Midbrain (tissue), 1 donor: ENCODE data around the gene PTPN11.
"Not testable (repeated sequence)": the region's sequence is repeated elsewhere in the genome, so short reads cannot be mapped to it uniquely, and the experiment has no call there.

ENCODE experiments used
- DNase-seq: peaks from one replicate; lab custom pipeline; 2025; lab: John Stamatoyannopoulos, UW

The PTPN11 gene

GRCh38 chr12:112418608-112419296 is at the start of gene PTPN11:
Gene PTPN11 (plus strand): TSS chr12:112418947. CDS start chr12:112419112, 165 bp downstream.
- peak; percentile 91 for DNase-seq

GRCh38 chr12:112370199-112370598 is 48.5 kb upstream of the PTPN11 start:
- no peak for DNase-seq

GRCh38 chr12:112370868-112371510 is 47.8 kb upstream of the PTPN11 start:
- no peak for DNase-seq

- DNase-seq, result no peak
These were observed 44.5 kb upstream of the PTPN11 start for GRCh38 chr12:112374166-112374740.

GRCh38 chr12:112375105-112375504 is 43.6 kb upstream of the PTPN11 start:
- DNase-seq, result no peak

- DNase-seq, result no peak
These were observed 37.9 kb upstream of the PTPN11 start for GRCh38 chr12:112380663-112381405.

GRCh38 chr12:112381406-112381882 is 37.3 kb upstream of the PTPN11 start:
- peak; percentile 7 for DNase-seq

- DNase-seq, result peak; percentile 95
These were observed 36.6 kb upstream of the PTPN11 start, which contains the start of gene HECTD4 for GRCh38 chr12:112381883-112382796. Gene HECTD4 (minus strand): TSS chr12:112382431. CDS start chr12:112382128, 303 bp downstream.

GRCh38 chr12:112382866-112383265 is 35.9 kb upstream of the PTPN11 start:
- no peak for DNase-seq

GRCh38 chr12:112386726-112387125 is 32.0 kb upstream of the PTPN11 start:
- no peak for DNase-seq

- no peak for DNase-seq
These were observed 29.5 kb upstream of the PTPN11 start for GRCh38 chr12:112389228-112389627.

- DNase-seq, result not testable (repeated sequence)
These were observed 28.7 kb upstream of the PTPN11 start for GRCh38 chr12:112389922-112390654.

GRCh38 chr12:112393328-112393727 is 25.4 kb upstream of the PTPN11 start:
- no peak for DNase-seq

- DNase-seq, result no peak
These were observed 17.7 kb upstream of the PTPN11 start for GRCh38 chr12:112401054-112401453.

- no peak for DNase-seq
These were observed 16.7 kb upstream of the PTPN11 start for GRCh38 chr12:112401903-112402498.

- DNase-seq, result no peak
These were observed 11.9 kb upstream of the PTPN11 start for GRCh38 chr12:112406519-112407488.

- DNase-seq, result not testable (repeated sequence)
These were observed 11.1 kb upstream of the PTPN11 start for GRCh38 chr12:112407683-112408082.

- no peak for DNase-seq
These were observed 10.1 kb upstream of the PTPN11 start for GRCh38 chr12:112408621-112409020.
